ENCODE measurements around the gene SLC4A8.

Gene SLC4A8

DNA sequence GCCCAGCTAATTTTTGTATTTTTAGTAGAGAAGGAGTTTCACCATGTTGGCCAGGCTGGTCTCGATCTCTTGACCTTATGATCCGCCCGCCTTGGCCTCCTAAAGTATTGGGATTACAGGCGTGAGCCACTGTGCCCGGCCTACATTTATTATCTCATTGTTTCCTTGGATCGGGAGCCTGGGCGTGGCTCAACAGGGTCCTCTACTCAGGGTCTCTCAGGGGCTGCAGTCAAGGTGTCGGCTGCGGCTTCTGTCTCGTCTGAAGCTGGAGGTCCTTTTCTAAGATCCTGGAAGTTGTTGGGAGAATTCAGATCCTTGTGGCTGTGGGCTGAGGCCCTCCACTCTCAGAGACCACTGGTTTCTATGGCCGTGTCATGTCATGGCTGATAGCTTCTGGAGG, 100.9 kb downstream of the SLC4A8 start:
- no peak for DNase-seq (ENCODE audit: low read depth in 2 of 2)

DNA sequence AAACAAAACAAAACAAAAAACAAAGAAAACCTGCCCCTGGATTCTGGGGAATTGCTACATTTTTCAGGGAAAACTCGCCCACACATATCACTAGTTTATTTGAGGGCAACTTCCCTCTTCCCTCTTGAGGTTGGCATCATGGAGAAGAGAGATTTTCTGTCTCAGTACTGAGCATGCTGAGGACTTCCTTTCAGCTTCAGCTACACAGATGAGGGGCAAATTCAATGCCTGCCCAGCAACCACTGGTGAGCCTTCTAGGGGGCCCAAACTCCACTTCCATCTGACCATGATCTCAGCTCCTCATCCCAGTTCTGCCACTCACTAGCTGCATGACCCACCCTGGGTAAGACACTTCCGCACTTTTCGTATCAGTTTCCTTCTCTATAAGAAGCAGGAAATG, 103.3 kb downstream of the SLC4A8 start:
- no peak for DNase-seq (ENCODE audit: low read depth in 2 of 2)

DNA sequence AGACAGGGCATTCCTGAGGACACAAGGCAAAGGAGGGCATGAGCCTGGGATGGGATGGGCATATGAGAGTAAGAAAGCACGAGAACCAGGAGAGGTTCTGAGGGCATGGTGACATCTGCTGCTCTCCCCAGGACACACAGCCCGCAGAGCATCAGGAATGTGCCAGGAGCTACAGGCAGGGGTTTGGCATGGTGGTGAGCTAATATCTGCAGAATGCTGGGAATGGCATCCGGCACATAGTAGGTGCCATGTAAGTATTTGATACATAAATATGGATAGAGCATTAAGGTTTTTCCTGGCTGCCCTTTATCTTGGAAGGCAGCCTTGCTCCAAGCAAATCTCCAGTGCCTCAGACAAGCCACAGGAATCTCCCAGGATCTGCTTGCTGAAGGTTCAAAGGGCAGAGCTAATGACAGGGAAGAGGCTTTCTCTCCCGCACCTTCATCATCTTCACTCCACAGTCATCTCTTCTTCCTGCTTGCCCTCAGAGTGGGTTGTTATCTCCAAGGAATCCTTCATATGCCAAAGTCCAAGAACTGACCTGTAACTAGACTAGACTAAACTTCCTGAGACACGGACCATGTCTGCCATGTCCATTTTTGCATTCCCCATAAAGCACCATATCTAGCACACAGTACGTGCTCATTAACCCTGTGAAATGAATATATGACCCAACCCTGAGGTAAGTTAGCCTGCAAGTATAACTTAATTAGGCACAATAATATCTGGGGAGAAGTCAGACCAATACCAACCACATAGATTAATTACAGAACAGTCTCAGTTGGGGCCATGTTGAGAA, 104.4 kb downstream of the SLC4A8 start:
- DNase-seq (ENCODE audit: low read depth in 2 of 2): no peak

DNA sequence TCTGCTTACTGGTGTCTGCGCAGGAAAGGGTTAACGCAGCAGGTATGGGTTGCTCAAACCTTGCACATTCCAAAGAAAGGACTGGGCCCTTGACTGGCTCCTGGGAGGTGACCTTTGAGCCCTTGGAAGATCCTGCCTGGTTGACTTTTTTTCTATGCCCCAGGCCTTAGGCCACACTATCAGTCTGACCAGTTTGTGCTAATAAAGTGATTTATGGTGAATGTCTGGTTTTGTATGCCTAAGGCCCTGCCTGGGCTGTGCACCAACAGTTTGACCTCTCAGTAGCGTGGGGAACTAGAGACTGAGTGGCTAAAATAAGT, 105.0 kb downstream of the SLC4A8 start:
- DNase-seq (ENCODE audit: low read depth in 2 of 2): no peak

DNA sequence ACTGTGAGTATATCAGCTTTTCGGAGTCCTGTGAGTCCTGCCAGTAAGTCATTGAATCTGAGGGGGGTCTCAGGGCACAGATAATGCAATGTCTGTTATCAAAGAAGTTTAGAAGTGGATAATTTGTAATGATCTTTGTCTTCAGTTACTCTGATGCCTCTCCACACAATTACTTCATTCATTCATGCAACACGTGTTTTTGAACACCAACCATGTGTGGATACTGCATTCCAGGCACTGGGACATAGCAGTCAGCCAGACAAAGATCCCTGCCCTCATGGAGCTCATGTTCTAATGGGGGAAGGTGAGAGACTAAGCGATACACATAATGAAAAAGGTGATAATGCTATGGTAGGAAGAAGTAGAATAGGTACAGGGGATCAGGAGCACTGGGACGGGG, 105.6 kb downstream of the SLC4A8 start:
- DNase-seq (ENCODE audit: low read depth in 2 of 2): no peak

DNA sequence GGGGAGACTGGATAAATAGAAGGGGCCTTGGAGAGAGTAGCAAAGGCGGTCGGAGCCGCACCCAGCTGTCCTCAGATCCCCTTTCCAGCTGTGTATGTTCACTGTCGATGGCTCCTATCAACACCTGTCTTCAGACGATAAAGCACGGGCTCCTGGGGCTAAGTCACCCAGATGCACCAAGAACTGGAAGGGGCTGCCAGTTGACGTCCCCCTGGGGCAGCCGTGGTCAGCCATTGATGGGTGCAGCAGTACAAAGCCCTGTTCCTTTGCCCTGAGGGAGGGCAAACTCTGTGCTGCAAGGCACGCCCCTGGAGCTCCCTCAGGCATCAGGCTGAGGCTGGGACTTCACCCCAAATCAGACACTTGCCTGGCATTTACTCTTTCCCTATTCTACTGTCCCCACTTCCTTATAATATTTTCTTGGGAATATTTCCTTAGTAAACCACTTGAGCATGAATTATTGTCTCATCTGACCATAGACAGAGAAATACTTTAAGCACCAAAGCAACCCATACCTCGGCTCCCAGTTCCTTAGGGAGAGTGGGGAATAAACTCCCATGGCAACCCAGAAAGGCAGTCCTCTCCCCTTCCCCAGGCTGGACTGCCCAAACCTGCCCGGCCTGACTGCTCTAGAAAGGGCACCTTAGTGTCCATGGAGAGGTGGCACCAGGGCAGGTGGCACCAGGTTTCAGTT, 106.8 kb downstream of the SLC4A8 start:
- no peak for DNase-seq (ENCODE audit: low read depth in 2 of 2)

DNA sequence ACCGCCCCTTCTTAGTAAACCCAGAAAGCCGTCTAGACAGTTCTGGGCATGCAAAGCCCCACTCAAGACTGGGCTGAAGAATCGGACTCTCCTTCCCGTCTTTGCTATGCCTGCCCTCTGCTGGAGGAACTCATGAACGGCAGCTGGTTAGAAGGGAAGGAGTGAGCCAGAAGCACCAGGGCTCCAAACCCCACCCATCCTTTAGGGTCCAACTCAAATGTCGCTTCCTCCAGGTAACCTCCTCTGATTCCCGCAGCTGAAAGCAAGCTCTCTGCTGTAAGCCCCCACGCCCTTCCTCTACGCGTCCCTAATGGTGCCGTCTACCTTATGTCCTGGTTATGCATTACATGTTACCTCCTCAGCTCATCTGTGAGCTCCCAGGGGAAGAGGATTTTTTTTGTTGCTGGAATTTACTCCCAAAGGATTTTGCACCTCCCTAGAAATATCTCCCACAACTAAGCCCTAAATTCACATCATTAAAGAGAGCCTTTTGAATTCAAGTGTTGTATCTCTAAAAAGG, 107.4 kb downstream of the SLC4A8 start:
- peak; percentile 60 to 67 for DNase-seq (ENCODE audit: low read depth in 2 of 2)

DNA sequence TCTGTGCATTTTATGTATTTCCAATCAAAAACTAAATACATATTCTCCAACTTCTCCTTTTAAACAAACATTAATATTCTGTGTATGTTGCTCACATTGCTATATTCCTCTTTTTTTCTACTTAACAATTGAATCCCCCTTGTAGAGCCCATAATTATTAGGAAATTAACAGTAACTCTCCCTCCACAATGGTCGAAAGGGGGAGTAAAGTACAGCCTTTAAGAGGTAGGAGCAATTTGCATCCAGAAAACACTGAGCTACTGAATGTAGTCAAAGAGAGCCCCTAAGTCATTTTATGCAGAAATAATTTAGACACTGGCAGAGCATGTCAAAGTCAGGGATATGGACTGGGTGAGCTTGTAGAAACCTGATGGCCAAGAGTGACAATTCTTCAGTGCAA, 109.2 kb downstream of the SLC4A8 start:
- DNase-seq (ENCODE audit: low read depth in 2 of 2): no peak

DNA sequence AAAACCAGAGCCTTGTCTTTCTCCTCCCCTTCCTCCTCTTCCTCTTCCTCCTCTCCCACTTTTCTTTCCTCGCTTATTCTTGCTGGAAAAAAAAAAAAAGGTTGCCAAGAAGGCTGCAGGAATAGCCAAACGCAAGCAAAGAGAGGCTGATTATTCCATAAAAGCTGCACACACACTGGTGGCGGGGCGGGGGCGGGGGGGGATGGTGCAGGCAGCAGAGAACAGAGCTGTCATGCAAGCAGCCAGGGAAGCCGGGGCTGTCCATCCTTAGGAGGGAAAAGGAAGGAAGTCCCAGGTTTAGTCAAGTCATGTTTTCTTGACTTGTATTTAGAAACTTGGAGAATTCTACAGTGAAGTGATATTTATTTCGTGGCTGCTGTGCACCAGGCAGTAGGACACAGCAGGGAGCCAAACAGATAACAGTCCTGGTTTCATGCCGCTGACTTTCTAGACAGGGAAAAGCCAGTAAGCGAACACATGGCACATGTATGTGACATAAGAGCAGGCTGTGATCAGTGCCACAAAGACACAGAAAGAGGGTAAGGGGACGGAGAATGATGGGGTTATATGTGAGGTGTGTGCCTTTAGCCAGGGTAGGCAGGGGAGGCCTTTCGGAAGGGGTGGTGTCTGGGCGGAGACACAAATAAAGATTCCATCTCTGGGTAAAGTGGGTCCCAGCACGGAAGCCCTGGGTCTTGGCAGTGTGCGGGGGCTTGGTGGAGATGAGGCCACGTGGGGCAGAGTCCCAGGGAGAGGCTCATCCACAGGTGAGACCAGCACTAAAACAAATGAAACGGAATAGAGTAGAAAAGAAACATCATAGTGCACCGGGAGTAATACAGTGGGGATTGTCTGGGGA, 109.8 kb downstream of the SLC4A8 start:
- DNase-seq (ENCODE audit: low read depth in 2 of 2): no peak

DNA sequence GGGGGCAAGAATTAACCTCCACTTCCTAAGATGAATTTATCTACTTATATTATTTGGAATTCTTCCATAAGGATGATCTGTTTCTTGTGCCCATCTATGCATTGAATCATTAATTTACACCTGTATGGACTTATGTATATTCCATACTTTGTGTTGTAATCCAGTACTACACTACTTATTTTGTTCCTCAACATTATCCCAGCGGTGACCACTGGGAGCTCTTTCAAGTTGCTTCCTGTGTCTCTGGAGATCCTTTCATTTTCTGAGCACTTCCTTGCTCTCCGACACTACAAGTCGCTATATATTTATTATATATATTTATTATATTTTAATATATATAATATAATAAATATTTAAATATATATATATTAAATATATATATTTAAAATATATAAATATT, 111.5 kb downstream of the SLC4A8 start:
- no peak for DNase-seq (ENCODE audit: low read depth in 2 of 2)

DNA sequence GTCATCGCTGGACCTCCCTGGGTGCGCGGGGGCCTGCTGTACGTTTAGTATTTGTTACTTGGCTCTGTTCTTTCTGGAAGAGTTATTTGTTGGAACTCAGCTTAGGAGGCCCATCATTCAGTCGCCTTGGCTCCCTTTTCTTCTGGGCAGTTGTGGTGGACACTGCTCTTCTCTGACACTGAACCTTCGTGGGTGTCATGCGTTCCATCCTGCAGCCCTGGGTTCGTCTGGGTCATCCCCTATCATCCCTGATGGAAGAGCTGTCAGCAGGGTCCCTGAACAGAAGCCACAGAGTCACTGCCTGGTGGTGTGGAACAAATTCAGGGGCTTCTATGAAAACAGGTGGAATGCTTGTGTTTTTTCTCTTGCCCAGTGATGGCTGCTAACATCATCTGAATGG, 113.5 kb downstream of the SLC4A8 start:
- no peak for DNase-seq (ENCODE audit: low read depth in 2 of 2)

DNA sequence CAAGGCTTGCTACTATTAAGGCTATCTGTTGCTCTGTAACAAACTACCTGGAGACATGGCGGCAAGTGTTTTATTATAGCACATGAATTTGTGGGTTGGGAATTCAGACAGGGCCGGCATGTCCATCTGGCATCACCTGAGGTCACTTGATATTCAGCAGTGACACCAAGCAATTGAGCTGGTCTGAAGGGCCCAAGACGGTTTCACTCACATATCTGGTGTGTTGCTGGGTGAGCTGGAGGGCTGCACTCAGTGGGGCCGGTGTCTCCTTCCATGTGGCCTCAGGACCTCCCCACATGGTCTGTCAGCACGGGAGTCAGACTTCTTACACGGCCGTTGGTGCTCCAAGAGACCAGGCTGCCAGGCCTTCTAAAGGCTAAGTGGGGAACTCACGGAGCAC, 114.0 kb downstream of the SLC4A8 start:
- DNase-seq (ENCODE audit: low read depth in 2 of 2): no peak

DNA sequence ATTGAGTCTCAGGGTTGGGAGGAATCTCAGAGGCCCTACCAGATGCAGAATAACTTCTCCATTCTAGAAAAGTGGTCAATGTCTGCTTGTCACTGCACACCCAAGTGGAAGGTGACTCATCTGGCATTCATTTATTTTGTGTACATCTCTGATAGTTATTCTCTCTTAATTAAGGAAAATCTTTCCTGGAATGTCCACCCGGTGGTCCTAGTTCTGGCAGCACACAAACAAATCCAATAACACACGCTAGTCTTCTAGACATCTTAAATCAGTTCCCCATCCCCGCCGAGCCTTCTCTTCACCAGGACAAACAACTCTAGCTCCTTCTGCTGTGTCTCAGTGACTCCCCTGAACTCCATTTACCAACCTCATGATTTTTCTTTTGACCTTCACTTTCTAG, 116.4 kb downstream of the SLC4A8 start:
- DNase-seq (ENCODE audit: low read depth in 2 of 2): no peak

DNA sequence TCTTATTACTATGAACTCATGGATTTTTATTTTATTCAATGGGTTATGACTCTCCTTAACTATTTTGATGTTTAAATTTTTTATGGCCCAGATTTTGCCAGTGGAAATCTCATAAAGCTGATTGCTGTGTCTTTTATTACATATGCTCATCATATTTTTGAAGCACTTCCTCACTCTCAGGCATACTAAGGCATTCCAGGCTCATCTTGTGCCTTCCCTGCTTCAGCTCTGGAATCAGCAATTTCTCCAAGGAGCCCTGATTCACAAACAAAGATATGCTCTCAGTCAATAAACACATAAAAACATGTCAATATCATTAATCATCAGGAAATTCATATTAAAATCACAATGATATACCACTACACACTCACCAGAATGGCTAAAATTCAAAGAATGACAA, 121.5 kb downstream of the SLC4A8 start:
- no peak for DNase-seq (ENCODE audit: low read depth in 2 of 2)

DNA sequence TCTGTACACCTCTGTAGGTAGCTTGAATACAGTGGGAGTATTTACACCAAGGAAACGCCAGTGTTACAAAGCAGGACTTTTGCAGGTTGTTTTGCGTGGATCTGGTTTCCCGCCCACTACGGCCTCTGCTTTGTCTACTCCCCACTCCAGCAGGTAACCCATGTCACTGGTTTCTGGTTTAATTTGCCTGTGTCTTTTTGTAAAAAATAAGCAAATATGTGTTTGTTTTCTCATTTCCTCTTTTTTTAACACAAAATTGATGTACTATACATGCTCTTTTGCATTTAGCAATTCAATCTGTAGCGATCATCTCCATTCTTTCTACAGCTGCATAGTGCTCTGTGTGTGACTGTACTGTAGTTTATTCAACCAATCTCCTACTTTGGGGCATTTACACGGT, 123.0 kb downstream of the SLC4A8 start:
- no peak for DNase-seq (ENCODE audit: low read depth in 2 of 2)

DNA sequence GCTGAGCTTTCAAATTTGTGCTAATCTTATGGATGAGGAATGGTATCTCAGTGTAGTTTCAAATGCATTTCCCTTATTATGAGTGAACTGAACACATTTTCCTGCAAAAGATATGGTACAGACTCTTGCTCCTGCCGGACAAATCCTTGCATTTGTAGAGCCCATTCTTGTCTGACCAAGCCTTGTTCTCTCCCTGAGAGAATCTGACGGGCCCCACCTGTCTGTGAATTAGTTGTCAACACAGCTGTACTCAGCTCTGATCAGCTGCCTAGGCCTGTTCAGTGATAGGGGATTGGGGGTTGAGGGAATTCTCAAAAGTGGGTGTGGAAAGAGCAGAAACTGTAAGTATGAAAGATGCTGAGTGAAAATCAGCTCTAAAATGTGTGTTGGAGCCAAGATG, 123.6 kb downstream of the SLC4A8 start:
- DNase-seq (ENCODE audit: low read depth in 2 of 2): no peak

DNA sequence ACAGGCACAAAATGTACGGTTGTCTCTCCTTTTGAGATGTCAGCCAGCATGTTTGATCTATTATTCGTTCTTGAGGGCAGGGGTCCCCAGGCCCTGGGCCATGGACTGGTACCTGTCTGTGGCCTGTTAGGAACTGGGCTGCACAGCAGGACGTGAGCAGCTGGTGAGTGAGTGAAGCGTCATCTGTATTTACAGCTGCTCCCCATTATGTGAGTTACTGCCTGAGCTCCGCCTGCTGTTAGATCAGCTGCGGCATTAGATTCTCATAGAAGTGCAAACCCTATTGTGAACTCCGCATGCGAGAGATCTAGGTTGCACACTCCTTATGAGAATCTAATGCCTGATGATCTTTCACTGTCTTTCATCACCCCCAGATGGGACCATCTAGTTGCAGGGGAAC, 125.0 kb downstream of the SLC4A8 start:
- DNase-seq (ENCODE audit: low read depth in 2 of 2): no peak
